HG02623 (cell line): Measurements from ENCODE around the gene VEPH1.

Experiments
- ATAC-seq: cut with Tn5 transposase; IDR thresholded peaks from one replicate; pipeline ENCODE4 v1.9.1; 2021; ENCODE audit warnings: moderate library complexity; ENCODE audit not compliant: unreplicated experiment

VEPH1 gene

GRCh38 chr3:157231071-157231470 is 272.1 kb downstream of the VEPH1 start:
- no peak for ATAC-seq

- ATAC-seq = no peak
Observed at GRCh38 chr3:157226173-157226847, 276.9 kb downstream of the VEPH1 start.

- no peak for ATAC-seq
Observed at GRCh38 chr3:157225001-157225400, 278.2 kb downstream of the VEPH1 start.

- ATAC-seq = no peak
Observed at GRCh38 chr3:157220883-157221282, 282.3 kb downstream of the VEPH1 start.

- no peak for ATAC-seq
Observed at GRCh38 chr3:157220211-157220610, 283.0 kb downstream of the VEPH1 start.

- no peak for ATAC-seq
Observed at GRCh38 chr3:157219215-157219614, 284.0 kb downstream of the VEPH1 start.
